Neural crest cell (in vitro differentiated cells): ENCODE results near the gene SIRPB2. TPM values are rescaled to one million over a fixed set of nuclear protein-coding genes. Genes with fewer than 3 reads are reported as not detected.

Experiments used
- DNase-seq: peaks from one replicate; pipeline ENCODE4 v3.0.0; 2021; ENCODE audit warnings: low read depth, mixed read lengths, low spot score
- H3K27ac Mint-ChIP-seq: one replicate; pipeline ENCODE4 v1.8.0; 2021; ENCODE audit warnings: mild to moderate bottlenecking, mixed read lengths; ENCODE audit not compliant: unreplicated experiment
- H3K27me3 Mint-ChIP-seq: 2 replicates; pipeline ENCODE4 v1.8.0; 2021; ENCODE audit warnings: low read depth, mild to moderate bottlenecking, mixed read lengths
- H3K36me3 Mint-ChIP-seq: 2 replicates; pipeline ENCODE4 v1.8.0; 2021; ENCODE audit warnings: low read depth, mild to moderate bottlenecking, mixed read lengths
- H3K4me1 Mint-ChIP-seq: 2 replicates; pipeline ENCODE4 v1.8.0; 2021; ENCODE audit warnings: mixed read lengths
- H3K4me3 Mint-ChIP-seq: one replicate; pipeline ENCODE4 v1.8.0; 2021; ENCODE audit warnings: mild to moderate bottlenecking, mixed read lengths
- H3K9me3 Mint-ChIP-seq: 2 replicates; pipeline ENCODE4 v1.8.0; 2021; ENCODE audit warnings: mixed read lengths
- CTCF ChIP-seq: fragments of 200-600 bp; sonication (generic); conservative IDR thresholded peaks from 2 replicates; pipeline ENCODE4 v1.5.0; 2021; ENCODE audit warnings: antibody characterized with exemption, mild to moderate bottlenecking
- total RNA-seq: library from RNA; stranded (reverse); gene quantifications from 2 replicates; pipeline ENCODE4 v1.2.1, GENCODE V29; 2021

Gene SIRPB2
- total RNA-seq, 1 donor from 2014 or later: not detected

- no peak for TF ChIP-seq CTCF
- peaks cover 4% of the 10 kb centered on the region for H3K9me3 Mint-ChIP-seq
- no peaks in the 10 kb centered on the region for H3K4me1 Mint-ChIP-seq
- H3K4me3 Mint-ChIP-seq: no peak overlapping the region
- H3K36me3 Mint-ChIP-seq: no peaks in the 10 kb centered on the region
- peaks cover 14% of the 10 kb centered on the region for H3K27me3 Mint-ChIP-seq
- no peak overlapping the region for H3K27ac Mint-ChIP-seq
- DNase-seq: no peak
Observed at GRCh38 chr20:1526896-1527295, 35.7 kb upstream of the SIRPB2 start.

GRCh38 chr20:1526310-1526709 lies 35.1 kb upstream of the SIRPB2 start:
- Mint-ChIP-seq H3K4me1 (no peaks in the 10 kb centered on the region), H3K9me3 (peaks cover 4% of the 10 kb centered on the region), H3K36me3 (no peaks in the 10 kb centered on the region), H3K4me3 (no peak overlapping the region), H3K27ac (no peak overlapping the region), H3K27me3 (peaks cover 20% of the 10 kb centered on the region)
- no peak for TF ChIP-seq CTCF
- DNase-seq: no peak

- Mint-ChIP-seq H3K4me3 (no peak overlapping the region), H3K4me1 (no peaks in the 10 kb centered on the region), H3K27me3 (peaks cover 32% of the 10 kb centered on the region), H3K9me3 (peaks cover 6% of the 10 kb centered on the region), H3K27ac (no peak overlapping the region), H3K36me3 (no peaks in the 10 kb centered on the region)
- DNase-seq: no peak
- no peak for TF ChIP-seq CTCF
Observed at GRCh38 chr20:1524004-1524403, 32.8 kb upstream of the SIRPB2 start.

- Mint-ChIP-seq H3K36me3 (no peaks in the 10 kb centered on the region), H3K27me3 (peaks cover 52% of the 10 kb centered on the region), H3K27ac (no peak overlapping the region), H3K4me3 (no peak overlapping the region), H3K9me3 (peaks cover 5% of the 10 kb centered on the region), H3K4me1 (no peaks in the 10 kb centered on the region)
- DNase-seq: no peak
- TF ChIP-seq CTCF: no peak
Observed at GRCh38 chr20:1517010-1517409, 25.8 kb upstream of the SIRPB2 start.

- Mint-ChIP-seq H3K4me1 (no peaks in the 10 kb centered on the region), H3K4me3 (no peak overlapping the region), H3K9me3 (peaks cover 3% of the 10 kb centered on the region), H3K27ac (no peak overlapping the region), H3K27me3 (peaks cover 55% of the 10 kb centered on the region), H3K36me3 (no peaks in the 10 kb centered on the region)
- TF ChIP-seq CTCF: no peak
- DNase-seq: no peak
Observed at GRCh38 chr20:1513801-1514200, 22.6 kb upstream of the SIRPB2 start.

GRCh38 chr20:1509237-1509636 lies 18.0 kb upstream of the SIRPB2 start:
- Mint-ChIP-seq H3K4me3 (no peak overlapping the region), H3K27me3 (peaks cover 70% of the 10 kb centered on the region), H3K27ac (no peak overlapping the region), H3K9me3 (peaks cover 2% of the 10 kb centered on the region), H3K36me3 (no peaks in the 10 kb centered on the region), H3K4me1 (no peaks in the 10 kb centered on the region)
- no peak for DNase-seq
- TF ChIP-seq CTCF: peak; percentile 35
